ENCODE data around the gene KCNJ10. TPM values are rescaled to one million over a fixed set of nuclear protein-coding genes. Genes with fewer than 3 reads are reported as not detected.

KCNJ10 gene
- total RNA-seq, 1 donor from 2014 or later, result 0.12 TPM

GRCh38 chr1:160081261-160081936 is 11.4 kb upstream of the KCNJ10 start, which contains the start of gene KCNJ9:
KCNJ9 (plus strand) TSS chr1:160081538; CDS start chr1:160084031, 2,493 bp downstream.
- Mint-ChIP-seq H3K27ac (no peak within 1 kb of the TSS), H3K4me3 (ENCODE audit: low read depth) (no peak within 1 kb of the TSS), H3K27me3 (peaks cover 78% of the 10 kb centered on the region), H3K4me1 (ENCODE audit: low read depth) (no peaks in the 10 kb centered on the region), H3K36me3 (ENCODE audit: insufficient read depth) (peaks cover 2% of the 10 kb centered on the region), H3K9me3 (ENCODE audit: low read depth) (no peaks in the 10 kb centered on the region)
- DNase-seq (ENCODE audit: low spot score, unreplicated experiment), result no peak
- TF ChIP-seq CTCF (IDR thresholded peaks at IDR 0.05; ENCODE audit: unreplicated experiment), result no peak

- Mint-ChIP-seq H3K4me3 (ENCODE audit: low read depth) (no peak overlapping the region), H3K4me1 (ENCODE audit: low read depth) (no peaks in the 10 kb centered on the region), H3K9me3 (ENCODE audit: low read depth) (no peaks in the 10 kb centered on the region), H3K27ac (no peak overlapping the region), H3K27me3 (peaks cover 77% of the 10 kb centered on the region), H3K36me3 (ENCODE audit: insufficient read depth) (peaks cover 2% of the 10 kb centered on the region)
- TF ChIP-seq CTCF (IDR thresholded peaks at IDR 0.05; ENCODE audit: unreplicated experiment), result no peak
- DNase-seq (ENCODE audit: low spot score, unreplicated experiment), result no peak
Measured at GRCh38 chr1:160080381-160081100, 10.6 kb upstream of the KCNJ10 start.

GRCh38 chr1:160079448-160079847 is 9.5 kb upstream of the KCNJ10 start:
- H3K36me3 Mint-ChIP-seq (ENCODE audit: insufficient read depth), result peaks cover 2% of the 10 kb centered on the region
- peaks cover 80% of the 10 kb centered on the region for H3K27me3 Mint-ChIP-seq
- no peaks in the 10 kb centered on the region for H3K4me1 Mint-ChIP-seq (ENCODE audit: low read depth)
- no peak overlapping the region for H3K4me3 Mint-ChIP-seq (ENCODE audit: low read depth)
- no peak for DNase-seq (ENCODE audit: low spot score, unreplicated experiment)
- no peaks in the 10 kb centered on the region for H3K9me3 Mint-ChIP-seq (ENCODE audit: low read depth)
- no peak overlapping the region for H3K27ac Mint-ChIP-seq
- no peak for TF ChIP-seq CTCF (IDR thresholded peaks at IDR 0.05; ENCODE audit: unreplicated experiment)

- peaks cover 77% of the 10 kb centered on the region for H3K27me3 Mint-ChIP-seq
- no peaks in the 10 kb centered on the region for H3K4me1 Mint-ChIP-seq (ENCODE audit: low read depth)
- H3K9me3 Mint-ChIP-seq (ENCODE audit: low read depth), result no peaks in the 10 kb centered on the region
- peak; percentile 74 for TF ChIP-seq CTCF (IDR thresholded peaks at IDR 0.05; ENCODE audit: unreplicated experiment)
- no peak overlapping the region for H3K4me3 Mint-ChIP-seq (ENCODE audit: low read depth)
- H3K27ac Mint-ChIP-seq, result no peak overlapping the region
- no peak for DNase-seq (ENCODE audit: low spot score, unreplicated experiment)
- no peaks in the 10 kb centered on the region for H3K36me3 Mint-ChIP-seq (ENCODE audit: insufficient read depth)
Measured at GRCh38 chr1:160078512-160079195, 8.7 kb upstream of the KCNJ10 start.

- no peak overlapping the region for H3K4me3 Mint-ChIP-seq (ENCODE audit: low read depth)
- H3K4me1 Mint-ChIP-seq (ENCODE audit: low read depth), result no peaks in the 10 kb centered on the region
- H3K9me3 Mint-ChIP-seq (ENCODE audit: low read depth), result no peaks in the 10 kb centered on the region
- no peaks in the 10 kb centered on the region for H3K36me3 Mint-ChIP-seq (ENCODE audit: insufficient read depth)
- H3K27me3 Mint-ChIP-seq, result peaks cover 77% of the 10 kb centered on the region
- no peak for DNase-seq (ENCODE audit: low spot score, unreplicated experiment)
- no peak for TF ChIP-seq CTCF (IDR thresholded peaks at IDR 0.05; ENCODE audit: unreplicated experiment)
- H3K27ac Mint-ChIP-seq, result no peak overlapping the region
Measured at GRCh38 chr1:160077486-160077885, 7.5 kb upstream of the KCNJ10 start.
